Measurements from ENCODE around the gene WDR6. TPM values are rescaled to one million over a fixed set of nuclear protein-coding genes. Genes with fewer than 3 reads are reported as not detected.
A peak's percentile ranks its signal among the peaks of the same experiment; 100 is the strongest.

The WDR6 gene
- total and polyA plus RNA-seq, 9 of the 15 experiments (the other 6 are each of a cell fraction or from before 2014, with no cell fraction given) = 8.9 to 90.6 (median 44.7) TPM

DNA sequence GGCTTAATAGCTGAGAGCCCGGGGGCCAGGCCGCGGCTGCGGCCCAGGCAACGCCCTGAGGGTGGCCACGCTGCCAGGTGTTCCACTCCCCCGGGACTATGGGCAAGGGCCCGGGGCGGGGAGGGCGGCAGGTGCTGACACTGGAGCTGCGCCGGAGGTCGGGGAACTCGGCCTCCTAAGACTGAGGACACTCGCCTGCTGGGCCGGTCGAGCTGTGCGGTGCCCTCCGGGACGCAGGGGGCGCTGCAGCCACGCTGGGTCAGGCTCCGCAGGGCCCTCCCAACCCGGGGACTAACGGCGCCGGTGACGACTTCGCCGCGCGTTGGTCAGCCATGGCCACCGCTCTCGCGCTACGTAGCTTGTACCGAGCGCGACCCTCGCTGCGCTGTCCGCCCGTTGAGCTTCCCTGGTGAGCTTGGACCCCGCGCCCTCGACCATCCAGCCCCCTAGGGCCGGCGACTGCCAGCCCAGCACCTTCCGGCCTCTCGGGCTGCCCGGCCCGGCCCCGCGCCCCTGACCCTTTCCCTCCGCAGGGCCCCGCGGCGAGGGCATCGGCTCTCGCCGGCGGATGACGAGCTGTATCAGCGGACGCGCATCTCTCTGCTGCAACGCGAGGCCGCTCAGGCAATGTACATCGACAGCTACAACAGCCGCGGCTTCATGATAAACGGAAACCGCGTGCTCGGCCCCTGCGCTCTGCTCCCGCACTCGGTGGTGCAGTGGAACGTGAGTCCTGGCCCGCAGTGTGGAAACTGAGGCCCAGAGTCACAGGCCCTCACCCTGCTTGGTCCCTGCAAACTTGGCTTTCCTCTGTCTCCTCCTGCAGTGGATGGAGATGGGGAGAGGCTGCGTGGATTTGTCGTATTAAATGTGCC is 14.9 kb downstream of the WDR6 start, which contains the start of gene NDUFAF3 (continued):
- peak; percentile 51; the same call in 1 of the 2 replicates for TF ChIP-seq ZBTB7A (IDR thresholded peaks at IDR 0.05; ENCODE audit: borderline replicate concordance, control insufficient read depth, low read depth, low read length)
- no peak for TF ChIP-seq ETV6 (IDR thresholded peaks at IDR 0.05; ENCODE audit: borderline replicate concordance in 1 of 2, low read depth in 2 of 2, low read length in 1 of 2)
- 0 out of 2 replicates have a peak, but pooled peaks have one; percentile 57 for TF ChIP-seq ETV6 (CRISPR knock-in tag; IDR thresholded peaks at IDR 0.05; ENCODE audit: borderline replicate concordance)
- TF ChIP-seq FOXJ2 (tag; IDR thresholded peaks at IDR 0.05) = 0 out of 2 replicates have a peak, but pooled peaks have one; percentile 7
- TF ChIP-seq ZNF133 (CRISPR knock-in tag; IDR thresholded peaks at IDR 0.05) = no peak
- TF ChIP-seq KAT8 (IDR thresholded peaks at IDR 0.05; ENCODE audit: low read depth) = no peak
- TF ChIP-seq KAT7 (CRISPR knock-in tag; IDR thresholded peaks at IDR 0.05; ENCODE audit: borderline replicate concordance) = 0 out of 2 replicates have a peak, but pooled peaks have one; percentile 3
- TF ChIP-seq CHD4 (IDR thresholded peaks at IDR 0.05; ENCODE audit: insufficient read depth, insufficient replicate concordance, low read depth, low read length, poor library complexity, severe bottlenecking) = no peak
- no peak for TF ChIP-seq MCM3 (IDR thresholded peaks at IDR 0.05)
- TF ChIP-seq, protein P1, sequence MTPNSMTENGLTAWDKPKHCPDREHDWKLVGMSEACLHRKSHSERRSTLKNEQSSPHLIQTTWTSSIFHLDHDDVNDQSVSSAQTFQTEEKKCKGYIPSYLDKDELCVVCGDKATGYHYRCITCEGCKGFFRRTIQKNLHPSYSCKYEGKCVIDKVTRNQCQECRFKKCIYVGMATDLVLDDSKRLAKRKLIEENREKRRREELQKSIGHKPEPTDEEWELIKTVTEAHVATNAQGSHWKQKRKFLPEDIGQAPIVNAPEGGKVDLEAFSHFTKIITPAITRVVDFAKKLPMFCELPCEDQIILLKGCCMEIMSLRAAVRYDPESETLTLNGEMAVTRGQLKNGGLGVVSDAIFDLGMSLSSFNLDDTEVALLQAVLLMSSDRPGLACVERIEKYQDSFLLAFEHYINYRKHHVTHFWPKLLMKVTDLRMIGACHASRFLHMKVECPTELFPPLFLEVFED (CRISPR knock-in tag; conservative IDR thresholded peaks at IDR 0.05) = no peak
- TF ChIP-seq SPI1 (IDR thresholded peaks at IDR 0.05; ENCODE audit: borderline replicate concordance, low read depth, low read length) = no peak
- no peak for TF ChIP-seq POU5F1 (IDR thresholded peaks at IDR 0.05; ENCODE audit: borderline replicate concordance, low read depth, low read length, partially characterized antibody)
- TF ChIP-seq ZKSCAN8 (CRISPR knock-in tag; IDR thresholded peaks at IDR 0.05) = no peak
- peak; percentile 35 for TF ChIP-seq CHD1 (IDR thresholded peaks at IDR 0.05; ENCODE audit: low read length)
- TF ChIP-seq, protein P2, sequence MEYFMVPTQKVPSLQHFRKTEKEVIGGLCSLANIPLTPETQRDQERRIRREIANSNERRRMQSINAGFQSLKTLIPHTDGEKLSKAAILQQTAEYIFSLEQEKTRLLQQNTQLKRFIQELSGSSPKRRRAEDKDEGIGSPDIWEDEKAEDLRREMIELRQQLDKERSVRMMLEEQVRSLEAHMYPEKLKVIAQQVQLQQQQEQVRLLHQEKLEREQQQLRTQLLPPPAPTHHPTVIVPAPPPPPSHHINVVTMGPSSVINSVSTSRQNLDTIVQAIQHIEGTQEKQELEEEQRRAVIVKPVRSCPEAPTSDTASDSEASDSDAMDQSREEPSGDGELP (CRISPR knock-in tag; IDR thresholded peaks at IDR 0.05; ENCODE audit: borderline replicate concordance) = peak; percentile 77; the same call in 1 of the 2 replicates
- no peak for TF ChIP-seq PYGO2 (tag; IDR thresholded peaks at IDR 0.05)
- no peak for TF ChIP-seq ZNF76 (CRISPR knock-in tag; IDR thresholded peaks at IDR 0.05; ENCODE audit: borderline replicate concordance)
- peak; percentile 63 for TF ChIP-seq POLR2B (IDR thresholded peaks at IDR 0.05; ENCODE audit: low read depth, partially characterized antibody)
- TF ChIP-seq TARDBP (IDR thresholded peaks at IDR 0.05) = no peak
- TF ChIP-seq, protein P3, sequence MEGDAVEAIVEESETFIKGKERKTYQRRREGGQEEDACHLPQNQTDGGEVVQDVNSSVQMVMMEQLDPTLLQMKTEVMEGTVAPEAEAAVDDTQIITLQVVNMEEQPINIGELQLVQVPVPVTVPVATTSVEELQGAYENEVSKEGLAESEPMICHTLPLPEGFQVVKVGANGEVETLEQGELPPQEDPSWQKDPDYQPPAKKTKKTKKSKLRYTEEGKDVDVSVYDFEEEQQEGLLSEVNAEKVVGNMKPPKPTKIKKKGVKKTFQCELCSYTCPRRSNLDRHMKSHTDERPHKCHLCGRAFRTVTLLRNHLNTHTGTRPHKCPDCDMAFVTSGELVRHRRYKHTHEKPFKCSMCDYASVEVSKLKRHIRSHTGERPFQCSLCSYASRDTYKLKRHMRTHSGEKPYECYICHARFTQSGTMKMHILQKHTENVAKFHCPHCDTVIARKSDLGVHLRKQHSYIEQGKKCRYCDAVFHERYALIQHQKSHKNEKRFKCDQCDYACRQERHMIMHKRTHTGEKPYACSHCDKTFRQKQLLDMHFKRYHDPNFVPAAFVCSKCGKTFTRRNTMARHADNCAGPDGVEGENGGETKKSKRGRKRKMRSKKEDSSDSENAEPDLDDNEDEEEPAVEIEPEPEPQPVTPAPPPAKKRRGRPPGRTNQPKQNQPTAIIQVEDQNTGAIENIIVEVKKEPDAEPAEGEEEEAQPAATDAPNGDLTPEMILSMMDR (IDR thresholded peaks at IDR 0.05 in 2 of 3, conservative IDR thresholded peaks at IDR 0.05 in 1 of 3; ENCODE audit: insufficient read depth in 2 of 3, low read depth in 1 of 3, low read length in 3 of 3) = peak; percentile 79 to 83 (median 82)
- no peak for TF ChIP-seq KLF10 (CRISPR knock-in tag; IDR thresholded peaks at IDR 0.05)
- TF ChIP-seq TAL1 (IDR thresholded peaks at IDR 0.05) = no peak
- TF ChIP-seq OTX1 (CRISPR knock-in tag; IDR thresholded peaks at IDR 0.05) = no peak
